HG03571 (cell line): Measurements from ENCODE around the gene PTPRZ1.

Experiments used
- ATAC-seq: cut with Tn5 transposase; IDR thresholded peaks from one replicate; pipeline ENCODE4 v1.9.1; 2021; ENCODE audit not compliant: unreplicated experiment

The PTPRZ1 gene

DNA sequence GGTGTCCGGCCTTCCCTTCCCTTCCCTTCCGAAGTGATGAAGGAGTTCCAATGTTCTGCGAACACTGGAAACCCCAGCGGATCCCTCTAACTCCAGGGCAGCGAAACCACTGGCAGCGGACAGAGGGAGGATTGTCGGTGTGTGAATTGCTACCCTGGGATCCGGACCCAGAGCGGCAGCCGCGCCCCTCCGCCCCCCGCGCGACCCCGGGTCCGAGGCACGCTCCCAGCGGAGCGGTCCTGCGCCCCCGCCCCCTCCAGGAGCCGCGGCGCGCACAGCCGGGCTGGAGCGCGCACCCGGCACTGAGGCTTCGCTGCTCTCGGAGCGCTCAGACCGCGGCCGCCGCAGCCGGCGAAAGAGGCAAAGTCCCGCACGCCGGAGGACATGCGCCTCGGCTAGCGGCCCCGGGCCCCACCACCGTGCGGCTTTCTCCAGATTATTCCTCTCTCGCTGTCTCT, at the start of gene PTPRZ1:
TSS of gene PTPRZ1 (plus strand) at position 331 of the 458 bp plus-strand sequence. CDS start 339 bp downstream, outside the sequence.
- ATAC-seq: no peak

DNA sequence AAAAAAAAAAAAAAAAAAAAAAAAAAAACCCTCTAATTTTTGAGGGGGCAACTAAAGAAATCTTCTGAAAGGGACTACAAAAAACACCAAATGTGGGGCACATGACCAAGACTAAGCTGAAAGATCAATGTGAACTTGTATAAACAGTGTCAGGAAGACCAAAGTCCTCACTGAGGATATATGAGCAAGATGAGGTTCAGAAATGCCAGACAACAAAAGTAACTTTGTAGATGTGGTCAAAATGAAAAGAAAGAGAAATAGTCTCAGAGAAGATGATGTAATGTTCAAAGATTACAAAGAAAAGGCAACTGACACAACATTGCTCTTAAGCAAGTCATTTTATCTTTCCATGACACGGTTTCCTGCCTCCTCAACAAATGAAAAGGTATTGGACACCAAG, 48.7 kb upstream of the PTPRZ1 start:
- ATAC-seq: no peak

DNA sequence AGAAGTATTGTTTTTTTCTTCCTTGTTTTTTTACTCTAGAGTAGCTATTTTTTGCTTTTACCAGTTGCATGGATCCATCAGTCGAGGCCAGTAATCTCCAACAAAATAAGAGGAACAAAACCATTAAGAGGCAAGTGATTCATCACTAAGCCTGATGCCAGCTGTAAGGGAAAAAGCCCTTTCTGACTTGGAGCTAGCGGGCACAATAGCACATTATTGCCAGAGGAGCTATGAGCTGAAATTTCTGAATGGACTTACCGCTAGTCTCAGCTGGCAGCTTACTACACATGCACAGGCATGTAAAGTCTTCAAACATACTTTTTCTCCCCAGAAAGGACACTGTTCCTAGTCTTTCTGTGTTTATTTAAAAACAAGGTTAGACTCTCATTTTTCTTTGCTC, 41.6 kb upstream of the PTPRZ1 start:
- no peak for ATAC-seq

DNA sequence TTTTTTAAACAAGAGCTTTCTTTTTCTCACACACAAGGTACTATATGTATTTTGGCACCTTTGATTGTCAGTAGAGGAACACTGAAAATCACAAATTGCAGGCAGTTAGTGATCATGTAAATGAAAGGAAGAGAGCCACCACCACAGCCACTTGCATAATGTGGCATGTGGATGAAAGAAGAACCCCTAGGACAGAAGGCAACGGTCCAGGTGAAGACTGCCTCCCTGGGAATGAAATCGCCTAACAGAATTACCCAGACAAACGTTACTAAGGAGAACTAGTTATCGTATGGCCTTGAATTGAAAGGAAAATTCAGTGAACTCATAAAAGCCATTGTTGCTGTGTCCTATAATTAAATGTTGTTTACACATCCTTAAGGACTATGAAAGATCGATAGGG, 41.2 kb upstream of the PTPRZ1 start:
- no peak for ATAC-seq

DNA sequence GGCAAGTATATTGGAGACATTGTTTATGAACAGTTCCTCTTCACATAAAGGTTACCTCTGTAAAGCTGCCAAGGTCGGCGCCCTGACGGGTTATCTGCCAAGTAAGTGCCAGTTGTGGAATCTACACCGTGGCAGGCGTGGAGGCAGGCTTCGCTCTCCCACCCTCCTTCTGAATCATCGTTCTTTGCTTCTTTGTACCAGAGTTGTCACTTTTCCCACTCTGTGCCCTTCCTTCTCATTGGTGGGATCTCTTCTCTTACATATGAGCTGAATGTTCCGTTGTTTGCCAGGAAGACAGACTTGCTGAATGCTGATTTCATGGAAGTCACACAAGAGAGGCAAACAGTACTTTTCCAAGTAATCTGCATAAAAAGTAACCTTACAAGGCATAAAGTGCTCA, 40.6 kb upstream of the PTPRZ1 start:
- no peak for ATAC-seq

DNA sequence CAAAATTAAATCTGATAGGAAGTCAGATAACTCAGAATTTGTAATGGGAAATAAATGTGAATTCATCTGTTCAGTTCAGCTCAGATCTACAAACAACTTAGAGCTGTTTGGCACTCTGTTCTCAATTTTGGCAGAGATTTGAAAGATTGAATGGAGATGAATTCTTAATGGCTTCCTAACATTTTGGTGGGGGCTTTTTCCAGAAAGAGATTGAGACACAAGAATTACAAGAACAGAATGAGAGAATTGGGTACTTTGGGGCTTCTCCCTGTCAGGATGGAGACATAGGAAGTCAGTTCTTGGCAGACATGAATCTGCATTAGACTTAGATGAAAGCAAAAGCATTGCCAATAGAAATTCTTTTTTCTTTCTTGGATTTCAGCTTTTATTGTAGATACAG, 39.0 kb upstream of the PTPRZ1 start:
- no peak for ATAC-seq

DNA sequence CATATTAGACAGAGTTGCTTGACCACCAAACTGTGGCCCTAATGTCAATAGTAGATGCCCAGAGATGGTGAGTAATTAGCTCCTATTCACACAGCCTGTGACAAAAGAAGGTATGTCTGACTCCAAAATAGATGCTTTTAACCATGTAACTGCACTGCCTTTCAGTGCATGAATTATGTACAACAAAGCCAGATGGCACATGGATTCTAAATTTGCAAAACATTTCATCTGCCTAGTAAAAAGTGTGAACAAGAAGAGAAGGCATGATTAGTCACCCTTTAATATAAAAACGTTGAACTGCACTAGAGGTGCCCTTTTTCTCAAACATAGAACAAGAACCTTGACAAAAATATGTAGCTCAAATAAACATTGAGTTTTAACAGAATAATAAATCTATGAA, 35.5 kb upstream of the PTPRZ1 start:
- ATAC-seq: no peak

DNA sequence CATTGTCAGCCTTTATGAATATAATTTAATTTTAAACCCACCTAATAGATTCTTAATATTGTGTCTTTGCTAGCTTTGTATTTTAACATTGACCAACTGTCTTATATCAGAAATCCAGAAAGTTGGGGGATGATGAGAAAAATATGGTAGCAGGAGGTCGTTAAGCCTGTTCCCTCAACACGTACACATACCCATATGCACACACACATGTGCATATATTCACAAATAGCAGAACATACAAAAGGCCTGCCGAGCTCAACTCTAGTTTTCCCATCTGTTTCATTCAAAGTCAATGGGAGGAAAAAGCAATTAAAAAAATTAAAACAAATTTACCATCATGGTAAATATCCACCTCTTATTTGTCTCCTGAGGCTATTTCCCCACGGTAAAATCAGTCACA, 25.9 kb upstream of the PTPRZ1 start:
- ATAC-seq: no peak

DNA sequence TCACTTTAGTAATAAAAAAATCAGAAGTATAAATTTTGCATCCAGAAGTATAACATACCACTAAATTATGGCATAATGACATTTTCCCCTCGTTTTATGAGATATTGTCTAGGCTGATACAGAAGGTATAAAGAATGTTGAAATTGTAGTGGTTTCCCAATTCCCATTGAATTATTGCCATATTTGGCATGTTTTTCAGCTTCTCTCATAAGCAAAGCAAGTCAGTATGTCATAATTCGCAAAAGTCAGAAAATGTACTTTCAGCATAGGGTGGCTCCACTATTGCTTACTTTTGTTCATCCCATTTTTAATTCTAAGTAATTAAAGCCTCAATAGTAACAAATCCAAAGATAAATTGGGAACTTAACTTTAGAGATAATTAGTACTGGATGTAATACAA, 19.7 kb upstream of the PTPRZ1 start:
- ATAC-seq: no peak

DNA sequence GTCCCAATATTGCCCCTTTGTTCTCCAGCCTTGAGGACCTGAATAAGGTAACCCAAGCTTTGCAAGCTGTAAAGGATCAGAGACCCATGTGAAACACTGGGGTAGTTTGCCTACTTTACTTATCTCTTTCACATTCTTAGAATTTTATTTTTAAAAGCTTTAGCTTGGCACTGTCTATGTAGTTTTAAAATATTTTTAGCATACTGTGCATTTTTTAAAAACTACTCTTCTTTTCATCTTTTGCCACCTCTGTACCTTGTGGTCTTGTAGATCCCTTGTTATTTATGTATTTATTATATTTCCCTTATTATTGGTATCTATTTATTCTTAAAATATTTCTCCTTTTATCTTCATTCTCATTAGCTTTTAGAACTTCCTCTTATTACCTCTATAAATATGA, 12.0 kb upstream of the PTPRZ1 start:
- ATAC-seq: no peak

DNA sequence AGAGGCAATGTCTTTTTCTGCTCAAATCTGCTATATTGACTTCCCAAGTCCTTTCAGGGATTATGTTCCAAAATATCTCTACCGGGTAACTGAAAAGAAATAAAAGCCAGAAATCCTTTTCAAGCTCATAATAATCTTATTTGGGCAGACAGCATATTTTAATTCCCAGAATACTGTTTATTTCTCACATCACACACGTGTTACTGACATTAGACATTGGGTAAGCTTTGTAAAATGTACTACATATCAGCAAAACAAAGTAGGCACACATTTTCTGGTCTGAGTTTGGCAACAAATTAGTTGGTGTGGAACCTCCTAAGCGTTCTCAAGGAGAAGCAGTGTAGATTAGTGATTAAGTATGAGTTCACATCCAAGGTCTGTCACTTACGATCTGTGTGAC, 10.4 kb upstream of the PTPRZ1 start:
- ATAC-seq: no peak

DNA sequence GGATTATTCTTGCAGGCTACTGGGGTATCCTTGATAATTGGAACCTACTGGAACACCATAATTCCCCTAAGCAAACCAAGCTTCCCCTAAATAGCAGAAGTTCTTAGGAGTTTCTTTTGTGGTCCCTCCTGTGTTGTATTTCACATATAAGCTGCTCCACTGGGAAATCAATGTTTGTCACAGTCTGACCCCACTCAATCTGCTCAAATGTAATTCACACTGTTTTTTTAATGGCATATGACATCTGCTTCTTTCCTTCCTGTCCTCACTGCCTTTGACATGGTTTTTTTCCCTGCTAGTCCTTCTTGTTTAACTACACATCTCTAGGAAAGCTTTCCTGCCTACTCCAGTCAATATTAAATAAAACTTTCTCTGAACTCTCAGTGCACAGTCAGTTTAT, 1.8 kb upstream of the PTPRZ1 start:
- ATAC-seq: no peak

DNA sequence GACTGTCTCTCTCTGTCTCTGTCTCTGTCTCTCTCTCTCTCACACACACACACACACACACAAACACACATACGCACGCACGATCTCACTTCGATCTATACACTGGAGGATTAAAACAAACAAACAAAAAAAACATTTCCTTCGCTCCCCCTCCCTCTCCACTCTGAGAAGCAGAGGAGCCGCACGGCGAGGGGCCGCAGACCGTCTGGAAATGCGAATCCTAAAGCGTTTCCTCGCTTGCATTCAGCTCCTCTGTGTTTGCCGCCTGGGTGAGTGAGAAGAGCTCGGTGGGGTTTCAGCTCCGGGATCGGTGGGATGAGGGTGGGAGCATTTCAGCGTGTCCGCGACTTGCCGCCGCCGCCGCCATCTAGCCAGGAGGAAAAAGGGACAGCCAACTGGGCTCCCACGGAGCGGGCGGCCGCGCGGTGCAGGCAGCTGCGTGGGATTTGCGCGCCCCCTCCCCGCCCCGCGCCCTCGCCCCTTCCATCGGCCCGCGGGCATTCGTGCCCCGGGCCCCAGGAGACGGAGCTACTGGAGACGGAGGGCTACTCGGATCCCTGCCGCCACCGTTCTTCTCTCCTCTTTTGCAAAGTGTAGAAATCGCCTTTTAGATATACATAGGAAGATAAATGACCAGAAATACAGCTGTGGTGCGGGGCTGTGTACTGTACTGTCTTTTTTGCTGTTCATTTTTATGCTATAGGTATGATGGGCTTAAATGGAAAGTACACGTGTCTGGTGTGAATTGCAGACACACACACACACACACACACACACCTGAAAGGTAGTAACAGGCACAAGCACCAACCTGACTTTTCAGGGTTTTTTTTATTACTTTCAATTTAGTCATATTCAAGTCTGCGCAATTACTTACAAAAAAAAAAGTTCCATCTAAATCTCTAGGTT, 581 bp downstream of the PTPRZ1 start:
- ATAC-seq: no peak

DNA sequence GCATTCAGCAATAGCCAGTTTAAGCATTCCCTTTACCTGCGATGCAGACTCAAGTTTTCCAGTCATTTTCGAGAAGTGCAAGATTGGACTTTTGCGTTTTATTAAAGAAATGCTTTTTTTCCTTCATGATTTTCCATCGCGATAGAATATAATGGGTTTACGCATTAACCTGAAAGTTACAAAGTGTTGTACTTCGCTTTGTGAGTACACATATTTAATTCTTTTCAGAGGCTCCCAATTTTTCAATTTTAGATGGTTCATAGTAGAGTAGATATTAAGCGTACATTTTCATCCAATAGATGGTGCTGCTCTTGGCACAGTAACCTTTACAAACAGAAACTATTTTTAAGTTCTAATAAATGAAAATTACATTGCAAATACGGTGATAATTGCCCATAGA, 1.3 kb downstream of the PTPRZ1 start:
- no peak for ATAC-seq

DNA sequence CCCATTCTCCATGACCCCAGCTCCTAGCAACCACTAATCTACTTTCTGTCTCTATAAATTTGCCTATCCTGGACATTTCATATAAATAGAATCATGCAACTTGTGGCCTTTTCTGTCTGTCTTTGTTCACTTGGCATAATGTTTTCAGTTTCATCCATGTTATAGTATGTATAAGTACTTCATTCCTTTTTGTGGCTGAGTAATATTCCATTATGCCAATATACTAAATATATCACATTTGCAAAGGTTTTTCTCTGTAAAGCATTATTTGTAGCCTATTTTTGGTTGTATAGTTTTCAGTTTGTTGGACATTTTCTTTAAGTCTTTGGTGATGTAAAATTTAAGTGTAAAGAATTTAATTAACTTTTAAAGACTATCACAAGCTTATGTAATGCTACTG, 2.2 kb downstream of the PTPRZ1 start:
- no peak for ATAC-seq

DNA sequence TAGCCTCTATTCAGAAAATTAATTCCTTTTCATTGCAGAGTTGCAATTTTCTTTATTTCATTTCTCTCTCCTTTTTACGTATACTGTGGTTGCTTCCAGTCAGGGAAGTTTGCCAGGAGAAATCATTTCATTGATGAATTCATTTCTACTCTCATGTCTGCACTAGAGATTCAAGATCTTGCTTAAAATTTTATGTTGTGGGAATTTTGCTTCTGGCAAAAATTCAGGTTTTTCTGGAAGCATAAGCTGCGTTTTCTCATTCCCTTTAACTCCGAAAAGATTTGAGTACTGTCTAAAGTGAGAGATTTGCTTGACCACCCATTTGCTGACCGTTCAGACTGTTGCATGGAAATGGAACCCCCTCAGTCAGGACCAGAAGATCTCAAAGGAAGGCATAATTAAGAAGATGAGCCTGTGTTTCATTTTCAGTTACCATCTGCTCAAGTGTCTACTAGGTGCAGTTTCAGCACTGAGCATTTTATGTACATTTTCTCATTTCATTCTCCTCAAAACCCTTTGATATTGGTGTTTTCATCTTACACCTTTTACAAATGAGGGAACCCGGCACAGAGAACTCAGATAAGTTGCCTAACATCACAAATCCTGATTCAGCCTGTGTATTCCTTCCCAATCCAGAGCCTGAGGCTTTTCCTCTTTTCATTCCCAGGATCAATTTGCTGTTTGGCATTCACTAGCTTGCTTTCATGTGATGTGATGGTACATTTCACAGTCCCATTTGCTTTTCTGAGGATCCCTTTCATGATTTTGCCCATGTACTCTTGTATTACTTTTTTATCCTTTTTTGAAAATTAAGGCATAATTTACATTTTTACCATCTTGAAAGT, 3.9 kb downstream of the PTPRZ1 start:
- ATAC-seq: no peak

DNA sequence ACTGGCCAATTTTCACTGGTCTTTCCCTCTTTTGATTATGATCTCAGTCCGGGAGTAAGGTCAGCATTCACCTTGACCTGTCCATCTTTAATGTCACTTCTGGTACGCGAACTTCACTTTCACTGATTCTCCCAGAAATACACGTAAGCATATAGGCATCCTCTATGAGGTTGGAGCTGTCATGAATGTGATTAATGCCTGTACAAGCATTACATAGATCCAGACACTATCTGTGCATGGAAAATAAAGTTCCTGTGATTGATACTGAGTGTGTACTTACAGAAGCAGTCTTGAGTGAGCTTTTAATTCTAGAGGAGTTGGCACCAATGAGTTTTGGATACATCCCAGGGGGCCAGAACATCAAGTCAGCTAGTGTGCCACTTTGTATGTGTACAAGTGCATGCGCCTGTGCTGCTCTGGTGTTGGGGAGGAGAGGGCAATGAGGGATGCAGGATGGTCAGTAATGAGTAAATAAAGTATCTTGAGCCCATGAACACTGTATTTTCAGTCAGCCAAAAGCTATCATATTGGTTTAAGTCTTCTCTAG, 6.0 kb downstream of the PTPRZ1 start:
- no peak for ATAC-seq

DNA sequence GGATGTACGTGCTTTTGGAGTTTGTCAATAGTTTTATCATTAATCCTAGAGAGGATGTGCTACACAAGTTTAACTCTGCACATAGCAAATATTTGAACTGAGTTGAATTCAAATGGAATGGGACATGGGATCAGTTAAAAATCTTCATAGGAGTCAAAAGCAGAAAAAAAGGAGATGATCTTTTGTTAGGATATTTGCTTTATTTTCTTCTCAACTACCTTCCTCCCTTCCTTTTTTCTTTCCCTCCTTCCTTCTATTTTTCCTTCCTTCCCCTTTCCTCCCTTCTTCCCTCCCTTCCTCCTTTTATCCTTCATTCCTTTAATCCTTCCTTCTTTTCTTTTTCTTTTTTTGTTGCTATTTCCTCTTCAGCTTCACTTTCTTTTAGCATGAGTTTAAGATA, 6.6 kb downstream of the PTPRZ1 start:
- ATAC-seq: no peak

DNA sequence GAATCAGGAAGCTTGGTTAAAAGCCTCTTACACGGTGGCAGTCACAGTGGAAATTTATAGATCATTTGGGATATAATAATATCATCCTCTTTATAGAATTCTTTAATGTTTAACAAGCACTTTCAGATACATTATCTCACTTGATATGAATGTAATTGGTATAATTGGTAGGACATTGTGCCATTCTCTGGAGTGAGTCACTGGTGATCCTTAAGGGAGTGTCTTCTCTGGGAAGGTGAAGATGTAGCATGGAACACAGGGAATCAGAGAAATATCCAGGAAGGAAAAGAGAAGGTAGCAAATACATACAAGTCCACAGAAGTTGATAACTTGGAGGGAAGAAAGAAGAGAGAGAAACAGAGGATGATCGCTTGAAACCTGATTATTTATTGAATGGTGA, 9.8 kb downstream of the PTPRZ1 start:
- ATAC-seq: no peak

DNA sequence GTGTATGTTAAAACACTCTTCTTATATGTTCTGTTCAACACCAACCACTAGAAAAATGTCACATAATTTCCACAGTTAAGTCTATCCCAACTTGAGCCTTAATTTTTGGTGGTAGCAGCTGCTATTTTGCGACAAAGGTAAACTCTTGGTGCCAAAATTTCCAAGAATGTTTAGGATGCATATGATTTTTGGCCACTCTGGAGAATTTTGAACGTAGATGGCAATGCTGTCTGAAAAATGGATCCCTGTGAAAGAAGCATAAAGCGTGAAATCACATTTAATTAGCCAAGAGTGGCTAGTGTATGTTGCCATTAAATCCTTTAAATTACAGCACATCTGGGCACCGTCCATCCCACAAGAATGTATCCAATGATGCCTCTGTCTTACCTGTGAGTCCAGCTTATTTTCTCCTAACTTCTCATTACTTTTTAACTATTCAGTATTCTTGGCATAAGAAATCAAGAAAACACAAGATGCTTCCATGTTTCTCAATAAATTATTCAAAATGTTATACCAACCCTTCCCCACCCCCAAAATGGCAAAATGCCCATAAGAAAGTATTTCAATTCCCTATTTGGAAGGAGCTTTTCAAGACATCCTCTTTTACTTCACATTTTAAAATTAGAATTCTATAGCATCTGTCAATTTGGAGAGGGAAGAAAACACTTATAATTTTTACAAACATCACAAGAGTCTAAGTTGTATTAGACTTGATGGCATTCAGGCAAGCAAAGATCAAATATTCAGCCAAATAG, 12.4 kb downstream of the PTPRZ1 start:
- no peak for ATAC-seq

DNA sequence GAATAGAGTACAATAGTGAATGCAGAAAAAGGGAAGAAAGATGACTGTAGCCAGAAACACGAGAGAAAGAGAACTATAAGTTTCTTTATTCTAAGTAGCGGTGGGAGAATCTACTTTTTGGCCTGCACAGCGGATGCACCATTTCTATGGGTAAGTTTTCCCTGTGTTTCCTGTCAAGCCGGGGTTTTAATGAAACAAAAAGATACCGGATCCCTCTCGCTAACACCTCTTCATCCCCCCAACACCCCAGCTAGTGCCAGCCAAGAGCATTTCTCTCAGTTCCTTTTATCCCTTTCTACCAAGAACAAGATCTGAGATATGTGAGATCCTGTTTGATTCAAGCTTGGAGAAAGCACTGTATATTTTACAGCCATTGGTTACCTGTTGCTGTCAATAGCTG, 14.7 kb downstream of the PTPRZ1 start:
- no peak for ATAC-seq
